Measurements from ENCODE around the gene KCNQ1. TPM values are rescaled to one million over a fixed set of nuclear protein-coding genes. Genes with fewer than 3 reads are reported as not detected.

Gene KCNQ1
- total RNA-seq, 1 experiment from 2014 or later, result not detected

DNA sequence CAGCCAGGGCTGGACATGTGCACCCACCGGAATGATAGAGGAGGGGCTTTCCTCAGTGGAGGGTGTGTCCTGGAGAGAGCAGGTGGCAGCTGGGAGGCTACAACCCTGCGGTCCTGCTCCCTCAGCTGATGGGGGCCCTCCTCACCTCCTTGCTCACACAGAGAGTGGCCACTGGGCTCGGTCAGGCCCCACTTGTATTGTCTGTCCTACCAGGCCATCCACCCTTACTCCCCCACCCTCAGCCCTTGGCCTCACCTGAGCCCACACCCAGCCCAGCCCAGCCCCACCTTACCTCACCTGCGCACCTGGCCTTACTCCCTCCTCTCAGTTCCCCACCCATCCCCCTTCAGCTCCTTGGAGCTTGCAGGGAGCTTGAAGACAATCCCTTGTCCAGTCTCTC is 3.6 kb upstream of the KCNQ1 start:
- Histone ChIP-seq H3K4me2 (no peak overlapping the region), H3K4me3 (no peak overlapping the region), H3K36me3 (ENCODE audit: low read depth) (no peaks in the 10 kb centered on the region), H3K27ac (no peak overlapping the region), H3K27me3 (ENCODE audit: insufficient read depth, low read depth) (peaks cover 32% of the 10 kb centered on the region), H3K9me3 (ENCODE audit: insufficient read depth, low read depth) (no peaks in the 10 kb centered on the region), H3F3A (ENCODE audit: insufficient read depth, low read depth) (no peaks in the 10 kb centered on the region), H3K4me1 (replicated peaks; ENCODE audit: insufficient read depth) (no peaks in the 10 kb centered on the region), H4K20me1 (ENCODE audit: insufficient read depth) (no peaks in the 10 kb centered on the region), H3K9me2 (ENCODE audit: insufficient read depth) (no peaks in the 10 kb centered on the region), H3K79me2 (ENCODE audit: low read depth) (no peaks in the 10 kb centered on the region), H2AFZ (no peak overlapping the region)
- no TSS peak for BruUV-seq (replicated peaks)
- intact Hi-C loops (cut with micrococcal nuclease; ENCODE audit: unreplicated experiment), result no loop called here
- TF ChIP-seq, protein P1, sequence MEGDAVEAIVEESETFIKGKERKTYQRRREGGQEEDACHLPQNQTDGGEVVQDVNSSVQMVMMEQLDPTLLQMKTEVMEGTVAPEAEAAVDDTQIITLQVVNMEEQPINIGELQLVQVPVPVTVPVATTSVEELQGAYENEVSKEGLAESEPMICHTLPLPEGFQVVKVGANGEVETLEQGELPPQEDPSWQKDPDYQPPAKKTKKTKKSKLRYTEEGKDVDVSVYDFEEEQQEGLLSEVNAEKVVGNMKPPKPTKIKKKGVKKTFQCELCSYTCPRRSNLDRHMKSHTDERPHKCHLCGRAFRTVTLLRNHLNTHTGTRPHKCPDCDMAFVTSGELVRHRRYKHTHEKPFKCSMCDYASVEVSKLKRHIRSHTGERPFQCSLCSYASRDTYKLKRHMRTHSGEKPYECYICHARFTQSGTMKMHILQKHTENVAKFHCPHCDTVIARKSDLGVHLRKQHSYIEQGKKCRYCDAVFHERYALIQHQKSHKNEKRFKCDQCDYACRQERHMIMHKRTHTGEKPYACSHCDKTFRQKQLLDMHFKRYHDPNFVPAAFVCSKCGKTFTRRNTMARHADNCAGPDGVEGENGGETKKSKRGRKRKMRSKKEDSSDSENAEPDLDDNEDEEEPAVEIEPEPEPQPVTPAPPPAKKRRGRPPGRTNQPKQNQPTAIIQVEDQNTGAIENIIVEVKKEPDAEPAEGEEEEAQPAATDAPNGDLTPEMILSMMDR (conservative IDR thresholded peaks at IDR 0.05), result no peak
- TF ChIP-seq EZH2 (IDR thresholded peaks at IDR 0.05; ENCODE audit: low read depth), result no peak
- POLR2A ChIA-PET (ENCODE audit: unreplicated experiment), result no interaction called here
- no peak for DNase-seq
- CTCF ChIA-PET, result no interaction called here

DNA sequence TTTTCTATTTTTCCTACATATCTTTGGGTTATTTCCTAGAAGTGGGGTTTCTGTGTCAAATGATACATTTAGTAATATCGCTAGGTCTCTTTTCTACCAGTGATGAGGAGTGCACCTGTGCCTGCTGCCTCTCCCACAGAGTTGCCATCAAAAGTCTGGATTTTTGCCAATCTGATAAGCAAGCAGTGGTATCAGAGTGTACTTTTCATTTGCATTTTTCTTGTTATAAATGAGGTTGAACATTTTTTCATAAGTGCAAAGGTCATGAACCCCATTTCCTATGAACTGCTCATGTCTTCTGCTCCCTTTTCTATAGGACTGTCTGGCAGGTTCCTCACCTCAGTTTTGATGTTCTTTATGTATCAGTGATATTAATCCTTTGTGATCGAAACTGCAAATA is 2.2 kb upstream of the KCNQ1 start:
- CTCF ChIA-PET, result no interaction called here

DNA sequence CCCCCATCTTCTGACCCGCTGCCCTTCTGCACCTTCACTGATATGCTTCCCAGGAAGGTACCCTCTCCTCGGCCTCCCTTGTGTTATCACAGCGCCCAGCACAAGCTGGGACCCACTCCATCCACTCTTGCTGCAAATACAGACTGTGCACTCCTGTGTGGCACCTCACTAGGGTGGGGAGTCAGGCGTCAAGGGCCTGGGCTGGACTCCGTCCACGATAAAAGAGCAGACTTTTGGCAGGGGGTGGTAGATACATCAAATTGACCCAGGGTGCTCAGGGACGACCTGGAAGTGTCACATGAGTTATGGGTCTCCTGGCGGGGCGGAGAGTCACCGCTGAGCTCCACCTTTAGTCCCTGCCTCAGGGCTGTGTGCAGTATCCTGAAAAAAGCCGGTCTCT is 1.4 kb upstream of the KCNQ1 start:
- no peak for DNase-seq
- no peaks in the 10 kb centered on the region for H3K9me2 ChIP-seq (ENCODE audit: insufficient read depth)
- ChIA-PET CTCF (no interaction called here), POLR2A (ENCODE audit: unreplicated experiment) (no interaction called here)
- H3K79me2 ChIP-seq (ENCODE audit: low read depth), result no peaks in the 10 kb centered on the region
- no peak overlapping the region for H3K27ac ChIP-seq
- H4K20me1 ChIP-seq (ENCODE audit: insufficient read depth), result no peaks in the 10 kb centered on the region
- intact Hi-C loops (cut with micrococcal nuclease; ENCODE audit: unreplicated experiment), result no loop called here
- no peak overlapping the region for H3K4me2 ChIP-seq
- no peaks in the 10 kb centered on the region for H3K4me1 ChIP-seq (replicated peaks; ENCODE audit: insufficient read depth)
- peaks cover 26% of the 10 kb centered on the region for H3K27me3 ChIP-seq (ENCODE audit: insufficient read depth, low read depth)
- no peak overlapping the region for H3K4me3 ChIP-seq
- H3F3A ChIP-seq (ENCODE audit: insufficient read depth, low read depth), result no peaks in the 10 kb centered on the region
- H3K36me3 ChIP-seq (ENCODE audit: low read depth), result no peaks in the 10 kb centered on the region
- no TSS peak for BruUV-seq (replicated peaks)
- no peaks in the 10 kb centered on the region for H3K9me3 ChIP-seq (ENCODE audit: insufficient read depth, low read depth)
- TF ChIP-seq EZH2 (IDR thresholded peaks at IDR 0.05; ENCODE audit: low read depth), result no peak
- TF ChIP-seq, protein P1 (conservative IDR thresholded peaks at IDR 0.05), result no peak
- no peak overlapping the region for H2AFZ ChIP-seq

More for the DNA sequence above, 2.2 kb upstream of the KCNQ1 start:
- no peak overlapping the region for H3K4me2 ChIP-seq
- no peaks in the 10 kb centered on the region for H3F3A ChIP-seq (ENCODE audit: insufficient read depth, low read depth)
- H3K9me2 ChIP-seq (ENCODE audit: insufficient read depth), result no peaks in the 10 kb centered on the region
- no peaks in the 10 kb centered on the region for H3K79me2 ChIP-seq (ENCODE audit: low read depth)
- H3K27ac ChIP-seq, result no peak overlapping the region
- POLR2A ChIA-PET (ENCODE audit: unreplicated experiment), result no interaction called here
- no TSS peak for BruUV-seq (replicated peaks)
- H3K36me3 ChIP-seq (ENCODE audit: low read depth), result no peaks in the 10 kb centered on the region
- DNase-seq, result no peak
- H4K20me1 ChIP-seq (ENCODE audit: insufficient read depth), result no peaks in the 10 kb centered on the region
- intact Hi-C loops (cut with micrococcal nuclease; ENCODE audit: unreplicated experiment), result no loop called here
- no peaks in the 10 kb centered on the region for H3K4me1 ChIP-seq (replicated peaks; ENCODE audit: insufficient read depth)
- peaks cover 30% of the 10 kb centered on the region for H3K27me3 ChIP-seq (ENCODE audit: insufficient read depth, low read depth)
- no peak overlapping the region for H2AFZ ChIP-seq
- TF ChIP-seq, protein P1 (conservative IDR thresholded peaks at IDR 0.05), result no peak
- TF ChIP-seq EZH2 (IDR thresholded peaks at IDR 0.05; ENCODE audit: low read depth), result no peak
- H3K9me3 ChIP-seq (ENCODE audit: insufficient read depth, low read depth), result no peaks in the 10 kb centered on the region
- H3K4me3 ChIP-seq, result no peak overlapping the region
